CD14-positive monocyte (primary cell): ENCODE results near the gene MSI2. TPM values are rescaled to one million over a fixed set of nuclear protein-coding genes. Genes with fewer than 3 reads are reported as not detected.

Experiments used
- DNase-seq, 3 donors: peaks; one replicate each; pipeline ENCODE4 v3.0.0-alpha.2; 2011 to 2022
- H2AFZ ChIP-seq: 2 replicates; pipeline ENCODE4 v1.6.0; 2012; ENCODE audit warnings: mild to moderate bottlenecking, low read depth, low read length, inconsistent platforms; ENCODE audit not compliant: insufficient read depth, poor library complexity, severe bottlenecking
- H3K27ac ChIP-seq, 2 donors: 1 replicate in 1 of 2; 2 replicates in 1 of 2; pipeline ENCODE4 v1.5.1; 2012 to 2013; ENCODE audit warnings: low read length in 2 of 2, control low read depth in 1 of 2, inconsistent platforms in 1 of 2, low read depth in 1 of 2, mild to moderate bottlenecking in 1 of 2
- H3K27me3 ChIP-seq, 2 donors: one replicate each; pipeline versions ENCODE4 v1.6.0 to v1.6.1; 2011 to 2013; ENCODE audit warnings: low read length in 2 of 2; ENCODE audit not compliant: control insufficient read depth in 2 of 2, insufficient read depth in 2 of 2
- H3K36me3 ChIP-seq, 2 donors: replicated peaks in 1 of 2; 1 replicate in 1 of 2; 2 replicates in 1 of 2; pipeline versions ENCODE4 v1.5.1 to v1.6.1; 2012 to 2013; ENCODE audit warnings: low read length in 2 of 2, control low read depth in 1 of 2, inconsistent platforms in 1 of 2, mild to moderate bottlenecking in 1 of 2; ENCODE audit not compliant: insufficient read depth in 2 of 2, control insufficient read depth in 1 of 2
- H3K4me1 ChIP-seq, 2 donors: 1 replicate in 1 of 2; 2 replicates in 1 of 2; pipeline versions ENCODE4 v1.5.1 to v1.6.1; 2012 to 2013; ENCODE audit warnings: low read length in 2 of 2, control low read depth in 1 of 2, inconsistent platforms in 1 of 2, mild to moderate bottlenecking in 1 of 2, moderate library complexity in 1 of 2; ENCODE audit not compliant: insufficient read depth in 2 of 2, control insufficient read depth in 1 of 2
- H3K4me2 ChIP-seq: replicated peaks from 2 replicates; pipeline ENCODE3; 2012; ENCODE audit warnings: low read length, moderate library complexity, mild to moderate bottlenecking; ENCODE audit not compliant: poor library complexity, severe bottlenecking; ENCODE audit errors: extremely low read depth
- H3K4me3 ChIP-seq, 3 experiments: fragments of 200-600 bp in 1 of 3; sonication (generic) in 1 of 3; replicated peaks in 1 of 3; 1 replicate in 2 of 3; 2 replicates in 1 of 3; pipeline ENCODE4 v1.5.1; 2011 to 2013; ENCODE audit warnings: low read length in 3 of 3, mild to moderate bottlenecking in 3 of 3, control low read depth in 2 of 3, low read depth in 2 of 3, inconsistent platforms in 1 of 3, moderate library complexity in 1 of 3
- H3K79me2 ChIP-seq: 2 replicates; pipeline ENCODE4 v1.6.0; 2012; ENCODE audit warnings: mild to moderate bottlenecking, control low read depth, inconsistent platforms, low read length, moderate library complexity; ENCODE audit not compliant: insufficient read depth
- H3K9ac ChIP-seq: 2 replicates; pipeline ENCODE4 v1.6.0; 2017; ENCODE audit warnings: low read length, mild to moderate bottlenecking; ENCODE audit not compliant: insufficient read depth, poor library complexity, severe bottlenecking
- H3K9me3 ChIP-seq, 2 donors: replicated peaks in 1 of 2; 1 replicate in 1 of 2; 2 replicates in 1 of 2; pipeline versions ENCODE4 v1.5.1 to v1.6.1; 2012 to 2013; ENCODE audit warnings: low read length in 2 of 2, control low read depth in 1 of 2; ENCODE audit not compliant: control insufficient read depth in 1 of 2, insufficient read depth in 1 of 2
- H4K20me1 ChIP-seq: 2 replicates; pipeline ENCODE4 v1.6.0; 2012; ENCODE audit warnings: mild to moderate bottlenecking, low read length, control low read depth, moderate library complexity; ENCODE audit not compliant: insufficient read depth
- H3K27ac Mint-ChIP-seq, 7 donors: one replicate each; pipeline ENCODE4 v1.8.0; 2020; ENCODE audit warnings: mild to moderate bottlenecking in 7 of 7, mixed read lengths in 7 of 7, moderate library complexity in 6 of 7, inconsistent platforms in 2 of 7
- H3K27me3 Mint-ChIP-seq, 3 donors: one replicate each; pipeline ENCODE4 v1.8.0; 2021 to 2022; ENCODE audit warnings: low read depth in 3 of 3, mild to moderate bottlenecking in 3 of 3, mixed read lengths in 3 of 3, moderate library complexity in 3 of 3, inconsistent platforms in 1 of 3
- H3K36me3 Mint-ChIP-seq, 2 donors: one replicate each; pipeline ENCODE4 v1.8.0; 2020; ENCODE audit warnings: mixed read lengths in 2 of 2, inconsistent platforms in 1 of 2, mild to moderate bottlenecking in 1 of 2
- H3K4me1 Mint-ChIP-seq: one replicate; pipeline ENCODE4 v1.8.0; 2020; ENCODE audit warnings: mild to moderate bottlenecking, mixed read lengths
- H3K4me3 Mint-ChIP-seq, 2 donors: one replicate each; pipeline ENCODE4 v1.8.0; 2020; ENCODE audit warnings: mild to moderate bottlenecking in 2 of 2, mixed read lengths in 2 of 2, moderate library complexity in 1 of 2
- H3K9me3 Mint-ChIP-seq, 7 donors: one replicate each; pipeline ENCODE4 v1.8.0; 2020 to 2022; ENCODE audit warnings: mixed read lengths in 7 of 7, mild to moderate bottlenecking in 6 of 7, moderate library complexity in 6 of 7, inconsistent platforms in 2 of 7
- CTCF ChIP-seq: fragments of 200-600 bp; IDR thresholded peaks from one replicate; pipeline ENCODE4 v1.8.0; 2022; ENCODE audit warnings: antibody characterized with exemption, mild to moderate bottlenecking
- WGBS: methylation state at CpG from one replicate; pipeline ENCODE4 v1.1.5; 2013; ENCODE audit warnings: missing lambda C conversion rate; ENCODE audit not compliant: insufficient coverage; 5-methylcytosine and 5-hydroxymethylcytosine counted together
- intact Hi-C, 2 donors: fragments of 100-400 bp; cut with micrococcal nuclease; formaldehyde crosslinking; loops; one replicate each; pipeline versions ENCODE4 v1.15.0 to v1.15.1; 2023
- polyA plus RNA-seq, 3 donors: library from polyadenylated mRNA; depleted of rRNA in 1 of 3; unstranded in 2 of 3; stranded (reverse) in 1 of 3; fragments of 300-500 nt in 2 of 3; fragments of >200 nt in 1 of 3; fragmentation: Illumina TruSeq in 2 of 3; gene quantifications; 1 replicate in 2 of 3; 2 replicates in 1 of 3; pipeline ENCODE4 v1.2.3, GENCODE V29; 2012 to 2021

Gene MSI2
- polyA plus RNA-seq, 3 donors, result 0.20 to 6.6 (median 0.37) TPM

GRCh38 chr17:57305908-57306504 is 49.7 kb downstream of the MSI2 start:
- Histone ChIP-seq H3K36me3 (peaks cover 0 to 10% of the 10 kb centered on the region in 2 donors), H2AFZ (no peak overlapping the region), H3K27me3 (no peaks in the 10 kb centered on the region), H3K27ac (no peak overlapping the region), H3K9ac (no peak overlapping the region), H3K4me3 (no peak overlapping the region), H3K4me1 (no peaks in the 10 kb centered on the region), H3K9me3 (no peaks in the 10 kb centered on the region), H3K79me2 (no peaks in the 10 kb centered on the region), H4K20me1 (no peaks in the 10 kb centered on the region), H3K4me2 (no peak overlapping the region)
- no peak overlapping the region for H3K4me3 Mint-ChIP-seq
- peaks cover under 1 to 3% (median 2%) of the 10 kb centered on the region in 3 donors for H3K27me3 Mint-ChIP-seq
- no peak overlapping the region for H3K27ac Mint-ChIP-seq
- TF ChIP-seq CTCF, result no peak
- WGBS, result no CpG with 5 or more reads among the region's 5 CpGs
- intact Hi-C loops, result no loop called here
- H3K9me3 Mint-ChIP-seq, result no peaks in the 10 kb centered on the region
- peaks cover 9 to 18% of the 10 kb centered on the region in 2 donors for H3K36me3 Mint-ChIP-seq
- DNase-seq, result no peak
- peaks cover 2% of the 10 kb centered on the region for H3K4me1 Mint-ChIP-seq

GRCh38 chr17:57308543-57309186 is 52.3 kb downstream of the MSI2 start:
- no peak for TF ChIP-seq CTCF
- Histone ChIP-seq H2AFZ (no peak overlapping the region), H3K36me3 (peaks cover 0 to 10% of the 10 kb centered on the region in 2 donors), H3K27ac (no peak overlapping the region), H4K20me1 (no peaks in the 10 kb centered on the region), H3K4me2 (no peak overlapping the region), H3K27me3 (no peaks in the 10 kb centered on the region), H3K4me1 (no peaks in the 10 kb centered on the region), H3K9me3 (no peaks in the 10 kb centered on the region), H3K4me3 (no peak overlapping the region), H3K9ac (no peak overlapping the region), H3K79me2 (no peaks in the 10 kb centered on the region)
- intact Hi-C loops, result no loop called here
- Mint-ChIP-seq H3K4me3 (no peak overlapping the region), H3K9me3 (no peaks in the 10 kb centered on the region), H3K4me1 (peaks cover 13% of the 10 kb centered on the region), H3K27me3 (peaks cover 0 to 6% (median 1%) of the 10 kb centered on the region in 3 donors), H3K36me3 (peaks cover 11 to 28% of the 10 kb centered on the region in 2 donors), H3K27ac (no peak overlapping the region)
- WGBS, result 58% methylated on average over 2 of the region's 5 CpGs
- no peak for DNase-seq
